ENCODE data around the gene HEATR5A.

DNA sequence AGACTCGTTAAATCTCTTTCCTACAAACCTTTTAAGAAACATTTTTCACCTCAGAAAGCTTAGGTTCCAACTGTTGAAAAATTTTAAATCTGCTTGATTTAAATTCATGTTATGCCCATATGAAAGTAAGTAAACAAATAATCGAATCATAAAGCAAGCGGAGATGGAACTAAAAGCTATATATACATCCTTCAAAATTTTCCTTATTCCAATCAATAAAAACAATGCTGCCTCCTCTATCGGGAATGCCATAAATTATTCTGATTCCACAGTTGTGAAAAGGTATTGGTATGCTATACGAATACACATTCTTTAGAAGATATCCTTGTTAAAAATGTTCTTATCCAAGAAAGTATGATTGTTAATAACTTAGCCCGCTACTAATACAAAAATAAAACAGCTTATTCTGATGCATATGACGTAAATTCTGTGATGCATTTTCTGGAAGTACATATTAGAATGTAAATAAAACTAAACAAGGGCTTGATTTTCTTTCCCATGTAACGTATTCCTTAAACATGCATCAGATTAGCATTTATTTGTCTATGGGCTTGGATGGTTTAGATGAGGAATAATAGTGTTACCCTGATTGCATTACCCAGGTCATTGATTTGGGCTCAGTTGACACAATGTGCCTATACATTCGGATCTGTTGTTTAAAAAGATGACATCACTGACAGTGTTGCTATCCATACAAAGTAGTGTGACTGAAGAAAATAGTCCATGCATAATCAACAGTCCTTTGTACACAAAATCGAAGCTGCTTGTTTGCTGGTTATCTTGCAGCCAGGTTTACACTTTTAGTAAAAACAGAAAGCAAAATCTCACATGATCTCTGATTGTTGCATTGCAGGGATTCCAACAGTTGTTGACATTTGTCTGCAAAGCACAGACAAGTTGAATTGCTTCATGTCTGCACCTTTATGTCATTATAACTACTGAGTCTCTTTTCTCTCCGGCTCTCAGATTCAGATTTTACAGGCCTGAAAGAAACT is 37.6 kb upstream of the HEATR5A start:
- TF ChIP-seq, protein P1, sequence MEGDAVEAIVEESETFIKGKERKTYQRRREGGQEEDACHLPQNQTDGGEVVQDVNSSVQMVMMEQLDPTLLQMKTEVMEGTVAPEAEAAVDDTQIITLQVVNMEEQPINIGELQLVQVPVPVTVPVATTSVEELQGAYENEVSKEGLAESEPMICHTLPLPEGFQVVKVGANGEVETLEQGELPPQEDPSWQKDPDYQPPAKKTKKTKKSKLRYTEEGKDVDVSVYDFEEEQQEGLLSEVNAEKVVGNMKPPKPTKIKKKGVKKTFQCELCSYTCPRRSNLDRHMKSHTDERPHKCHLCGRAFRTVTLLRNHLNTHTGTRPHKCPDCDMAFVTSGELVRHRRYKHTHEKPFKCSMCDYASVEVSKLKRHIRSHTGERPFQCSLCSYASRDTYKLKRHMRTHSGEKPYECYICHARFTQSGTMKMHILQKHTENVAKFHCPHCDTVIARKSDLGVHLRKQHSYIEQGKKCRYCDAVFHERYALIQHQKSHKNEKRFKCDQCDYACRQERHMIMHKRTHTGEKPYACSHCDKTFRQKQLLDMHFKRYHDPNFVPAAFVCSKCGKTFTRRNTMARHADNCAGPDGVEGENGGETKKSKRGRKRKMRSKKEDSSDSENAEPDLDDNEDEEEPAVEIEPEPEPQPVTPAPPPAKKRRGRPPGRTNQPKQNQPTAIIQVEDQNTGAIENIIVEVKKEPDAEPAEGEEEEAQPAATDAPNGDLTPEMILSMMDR (IDR thresholded peaks at IDR 0.05) = no peak
- TF ChIP-seq POLR2AphosphoS5 (IDR thresholded peaks at IDR 0.05) = no peak
- no peak for TF ChIP-seq POLR2A (IDR thresholded peaks at IDR 0.05)

Data from transverse colon (tissue), 4 donors.